Stimulated activated CD4-positive, alpha-beta T cell treated with anti-CD3 and anti-CD28 coated beads, Interleukin-12 subunit alpha, Interleukin-12 subunit beta, amount 100 ng/mL, for 48 hours (primary cell): ENCODE data around the gene BACH2.
"Not testable (repeated sequence)": the region's sequence is repeated elsewhere in the genome, so short reads cannot be mapped to it uniquely, and the experiment has no call there.

ENCODE experiments used
- DNase-seq, 3 donors: peaks; one replicate each; pipeline ENCODE4 v3.0.0-alpha.2; 2020; ENCODE audit warnings: low read depth in 2 of 3, low spot score in 1 of 3

Gene BACH2

DNA sequence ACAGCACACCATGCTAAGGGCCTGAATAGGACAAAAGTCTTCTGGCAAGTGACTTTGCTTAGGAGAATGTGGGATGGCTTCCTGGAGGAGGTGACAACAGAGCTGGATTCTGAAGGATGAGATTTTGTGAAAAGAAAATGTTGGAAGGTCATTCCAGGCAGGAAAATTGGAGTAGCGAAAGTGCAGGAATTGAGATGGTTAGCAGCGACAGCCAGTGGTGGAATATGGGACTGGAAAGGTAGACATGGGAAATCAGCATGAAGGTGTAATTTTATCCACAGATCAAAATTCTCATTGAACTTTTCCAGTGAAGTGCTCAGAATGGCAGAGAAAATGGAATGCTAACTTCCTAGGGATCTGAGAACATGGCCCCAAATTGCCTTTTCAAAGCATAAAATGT lies 5.7 kb upstream of the BACH2 start:
- DNase-seq = no peak

DNA sequence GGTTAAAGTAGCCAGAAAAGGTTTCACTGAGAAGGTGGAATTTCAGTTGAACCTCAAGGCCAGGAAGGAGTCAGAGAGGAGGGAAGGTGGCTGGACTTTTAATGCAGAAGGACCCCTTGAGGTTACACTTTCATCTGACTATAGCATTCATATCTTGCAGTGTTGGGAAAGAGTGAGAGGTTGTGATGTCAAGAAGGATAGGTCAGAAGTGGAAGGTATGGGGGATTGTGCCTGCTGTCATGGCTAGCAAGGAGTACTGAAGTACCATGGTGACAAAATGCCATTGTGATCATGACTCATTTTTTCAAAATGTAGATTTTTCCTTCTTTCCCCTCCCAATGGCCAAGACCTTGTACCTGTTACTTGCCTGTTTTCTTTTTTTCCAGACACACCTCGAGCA lies 5.2 kb upstream of the BACH2 start:
- DNase-seq = no peak

DNA sequence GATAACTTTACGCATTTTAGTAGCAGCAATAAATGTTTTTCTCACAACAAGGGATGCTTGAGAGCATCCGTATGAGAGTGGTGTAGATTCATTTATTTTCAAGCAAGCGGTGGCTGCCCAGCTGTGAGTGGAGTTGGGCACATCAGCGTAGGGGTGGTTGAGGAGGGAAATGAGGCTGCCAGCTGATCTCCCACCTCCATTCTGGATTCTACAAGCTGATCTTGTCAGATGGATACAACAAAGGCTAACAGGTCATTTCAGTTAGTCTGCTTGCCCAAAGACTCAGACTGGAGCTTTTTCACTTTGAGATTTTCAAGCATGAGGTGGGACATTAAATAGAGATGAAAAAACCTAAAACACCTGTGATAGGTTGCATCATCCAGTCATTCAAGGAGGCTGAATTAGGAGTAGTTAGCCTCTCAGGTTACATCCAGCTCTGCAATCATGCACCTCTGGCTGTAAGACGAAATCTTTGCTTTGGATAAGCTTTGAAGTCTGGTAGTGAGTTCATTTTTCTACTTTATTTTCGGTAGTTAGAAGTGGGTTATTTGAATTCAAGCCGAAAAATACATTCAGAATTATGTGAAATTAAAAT lies 1.9 kb upstream of the BACH2 start:
- DNase-seq = no peak

DNA sequence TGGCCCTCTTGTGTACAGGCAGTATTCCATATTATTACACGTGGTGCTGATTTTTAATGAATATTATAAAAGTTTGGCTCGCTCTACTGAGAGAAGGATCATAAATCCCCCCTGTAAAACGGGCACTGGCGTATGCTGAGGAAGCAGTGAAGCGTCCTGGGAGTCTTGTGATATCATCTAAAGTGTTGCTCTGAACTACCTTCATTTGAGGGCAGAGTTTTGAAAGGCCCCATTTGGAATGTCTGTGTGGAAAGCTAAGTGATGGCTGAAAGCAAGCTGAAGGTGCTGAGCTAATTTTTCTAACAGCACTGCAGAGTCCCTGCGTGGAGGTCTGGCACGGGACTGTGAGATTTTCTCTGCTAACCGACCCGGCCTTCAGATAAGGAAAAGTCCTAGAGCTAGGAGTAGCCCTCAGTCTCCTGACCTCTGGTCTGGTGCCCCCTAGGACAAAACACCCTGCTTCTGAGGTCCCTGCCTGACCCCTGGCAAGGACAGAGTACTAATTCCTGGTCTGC lies 1.3 kb upstream of the BACH2 start:
- no peak for DNase-seq

DNA sequence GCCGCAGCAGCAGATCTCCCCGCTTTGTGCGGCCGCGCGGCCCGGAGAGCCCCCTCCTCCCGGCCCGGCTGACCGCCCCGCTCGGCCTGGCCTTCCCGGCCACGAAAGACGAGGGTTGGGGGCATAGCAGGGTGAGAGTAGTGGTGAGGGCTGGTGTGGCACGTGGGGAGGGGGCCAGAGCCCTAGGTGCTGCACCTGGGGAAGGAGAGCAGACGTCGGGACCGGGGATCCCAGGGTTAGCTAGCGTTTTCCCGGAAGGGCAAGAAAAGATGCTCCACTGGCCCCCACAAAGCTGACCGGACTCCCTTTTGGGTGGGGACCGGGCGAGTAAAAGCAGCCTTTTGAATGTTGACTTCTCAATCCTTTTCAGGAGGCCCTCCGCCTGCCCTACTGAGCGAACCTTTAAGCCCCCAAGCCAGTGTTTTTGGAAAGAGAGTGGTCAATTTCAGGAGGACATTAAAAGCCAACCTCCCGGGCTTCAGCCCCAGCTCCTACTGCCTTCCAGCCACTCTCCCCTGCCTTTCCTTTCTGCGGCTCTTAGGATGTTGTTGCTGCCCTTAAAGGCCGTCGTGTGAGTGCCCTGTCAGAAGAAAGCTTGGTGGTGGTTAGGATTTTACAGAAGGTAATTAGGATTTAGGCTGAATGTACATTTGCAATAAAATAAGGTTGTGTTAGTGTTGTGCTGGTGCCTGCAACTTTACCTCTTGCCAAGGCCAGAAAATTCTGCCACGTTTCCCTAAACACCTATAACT lies 648 bp upstream of the BACH2 start:
- DNase-seq = no peak

DNA sequence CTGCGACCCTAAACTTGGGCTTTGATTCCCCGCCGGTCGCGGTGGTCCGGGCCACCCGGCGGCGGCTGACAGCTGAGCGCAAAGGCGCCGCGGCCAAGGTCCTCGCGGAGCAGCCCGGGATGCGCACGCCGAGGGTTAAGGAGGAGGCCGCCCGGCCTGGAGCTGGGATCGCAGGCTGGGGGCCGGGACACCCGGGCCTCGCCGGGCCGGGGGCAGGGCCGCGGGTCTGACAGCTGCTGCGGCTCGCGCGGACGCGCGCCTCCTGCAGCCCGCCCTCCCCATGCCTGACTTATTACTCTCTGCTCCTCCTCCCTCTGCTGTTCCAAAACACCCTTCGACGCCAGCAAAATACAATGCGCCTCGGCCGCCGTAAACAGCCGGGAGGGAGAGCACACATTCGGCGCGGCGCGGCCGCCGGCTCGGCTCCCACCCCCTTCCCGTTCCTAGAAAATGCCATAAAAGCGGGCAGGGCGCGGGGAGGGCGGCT lies 746 bp downstream of the BACH2 start:
- peak in 1 of 3 donors; percentile 63 for DNase-seq

DNA sequence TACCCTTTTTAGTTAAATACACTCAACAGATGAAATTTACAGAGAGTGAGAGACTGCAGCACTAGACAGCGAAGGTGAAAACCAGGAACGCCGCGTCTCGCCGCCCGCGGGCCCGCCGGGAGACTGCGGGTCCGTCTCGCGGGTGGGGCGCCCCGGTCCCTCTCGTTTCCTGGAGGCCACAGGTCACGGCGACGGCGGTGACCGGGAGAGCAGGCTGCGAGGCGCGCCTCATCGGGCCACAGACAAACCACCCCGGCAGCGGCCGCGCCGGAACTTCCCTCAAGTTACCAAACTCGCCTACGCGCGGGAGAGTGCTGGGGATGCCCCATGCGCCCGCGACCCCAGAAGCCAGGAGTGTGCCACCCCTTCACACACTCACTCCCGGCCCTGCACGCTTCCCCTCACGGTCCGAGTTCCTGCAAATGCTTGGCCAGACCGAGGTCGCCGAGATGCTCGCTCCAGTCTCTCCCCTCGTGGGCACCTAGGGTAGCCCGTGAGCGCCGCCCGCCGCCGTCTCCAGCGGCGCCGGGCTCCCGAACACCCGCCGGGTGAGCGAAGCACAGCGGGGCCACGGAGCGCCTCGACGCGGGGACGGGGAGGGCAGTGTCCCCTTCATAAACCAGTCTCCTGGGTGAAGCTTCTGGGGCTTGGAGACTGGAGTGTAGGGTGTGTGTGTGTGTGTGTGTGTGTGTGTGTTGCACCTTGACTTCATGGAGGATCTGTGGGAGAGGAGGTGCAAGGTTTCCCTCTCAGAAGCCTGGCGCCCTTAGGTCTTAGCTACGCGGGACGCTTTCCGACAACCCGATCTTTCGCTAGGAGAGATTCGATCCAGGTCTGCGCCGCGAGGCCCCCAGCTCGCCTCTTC lies 1.4 kb downstream of the BACH2 start:
- peak; percentile 60 to 74 (median 67) for DNase-seq

DNA sequence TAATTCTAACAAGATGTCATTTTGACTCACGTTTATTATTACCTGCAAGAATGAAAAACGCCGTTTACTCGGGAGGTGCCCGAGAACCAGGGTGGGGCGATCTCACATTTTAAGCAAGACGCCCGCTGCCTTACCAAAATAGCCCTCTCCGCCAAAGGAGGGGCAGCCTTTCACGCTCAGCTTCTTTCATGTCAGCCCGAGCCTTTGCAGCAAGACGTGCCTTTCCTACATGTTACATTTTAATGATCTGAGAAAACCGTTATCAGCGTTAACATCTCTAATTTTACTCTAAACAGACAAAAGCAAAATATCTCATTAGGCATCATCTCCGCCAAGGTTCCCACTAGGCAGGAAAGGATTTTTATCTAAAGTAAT lies 2.0 kb downstream of the BACH2 start:
- no peak for DNase-seq

DNA sequence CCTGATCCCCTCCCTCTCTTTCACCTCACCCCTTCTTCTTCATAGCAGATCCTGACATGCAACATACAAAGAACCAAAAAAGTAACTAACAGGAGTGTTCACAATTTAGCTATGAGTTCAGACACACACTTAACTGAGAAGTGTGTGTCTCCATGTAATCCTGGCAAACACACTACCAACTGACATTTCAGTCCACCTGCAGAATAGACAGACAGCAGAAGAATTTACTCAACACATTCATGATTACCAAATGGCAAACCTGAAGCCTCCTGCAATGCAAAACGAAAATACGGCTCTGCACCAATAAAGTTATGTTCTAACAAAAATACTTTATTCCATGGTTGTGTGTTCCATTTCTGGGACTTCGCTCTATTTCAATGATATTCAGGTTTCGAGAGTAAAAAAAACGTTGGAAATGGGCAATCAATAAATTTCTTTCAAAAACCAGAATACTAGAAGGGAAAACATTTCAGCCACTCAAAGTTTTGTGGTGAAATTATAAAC lies 2.6 kb downstream of the BACH2 start:
- DNase-seq = no peak

DNA sequence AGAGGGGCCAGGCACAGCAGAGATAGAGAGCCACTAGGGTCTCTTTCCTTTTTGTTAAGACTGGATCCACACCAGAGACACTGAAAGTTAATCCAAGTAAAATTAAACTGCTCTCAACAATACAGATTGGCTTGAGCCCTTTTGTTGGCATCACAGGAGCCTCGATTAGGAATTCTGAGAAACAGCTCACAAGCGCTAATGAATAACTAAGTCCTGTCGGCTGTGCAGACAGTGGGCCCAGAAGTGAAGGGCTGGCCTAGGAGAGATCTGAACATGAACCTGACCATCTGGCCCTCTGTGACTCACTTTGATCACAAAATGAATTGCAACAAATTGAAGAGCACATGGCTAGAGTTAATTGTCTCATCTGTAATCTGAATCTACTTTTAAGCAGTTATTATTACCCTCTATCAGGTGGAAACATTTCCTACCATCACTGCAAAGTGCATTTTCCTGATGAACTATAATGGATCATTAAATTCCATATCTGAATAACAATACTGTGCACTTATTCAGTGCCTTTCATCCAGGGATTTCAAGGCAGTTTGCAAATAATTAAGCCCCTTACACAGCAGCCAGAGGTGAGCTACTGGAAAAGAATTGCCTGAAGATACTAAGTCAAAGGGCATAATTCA lies 3.2 kb downstream of the BACH2 start:
- no peak for DNase-seq

DNA sequence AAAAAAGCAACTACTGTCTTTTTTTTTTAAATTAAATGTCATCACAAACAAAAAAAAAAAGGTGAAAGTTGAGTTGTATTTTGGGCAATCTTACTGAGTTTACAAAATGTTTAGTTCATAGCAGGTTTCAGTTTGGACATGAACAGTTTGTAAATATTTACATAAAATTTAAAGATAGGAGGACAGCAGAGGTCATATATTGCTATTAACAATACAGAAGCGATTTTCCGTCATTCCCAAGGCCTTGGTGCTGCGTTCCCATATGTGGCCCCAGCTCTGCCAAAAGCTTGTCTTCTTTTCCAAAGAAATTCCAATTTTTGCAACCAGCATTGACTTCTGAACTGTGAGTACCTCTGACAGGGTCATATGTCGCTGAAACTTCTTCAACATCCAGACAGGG lies 5.1 kb downstream of the BACH2 start:
- DNase-seq = no peak

DNA sequence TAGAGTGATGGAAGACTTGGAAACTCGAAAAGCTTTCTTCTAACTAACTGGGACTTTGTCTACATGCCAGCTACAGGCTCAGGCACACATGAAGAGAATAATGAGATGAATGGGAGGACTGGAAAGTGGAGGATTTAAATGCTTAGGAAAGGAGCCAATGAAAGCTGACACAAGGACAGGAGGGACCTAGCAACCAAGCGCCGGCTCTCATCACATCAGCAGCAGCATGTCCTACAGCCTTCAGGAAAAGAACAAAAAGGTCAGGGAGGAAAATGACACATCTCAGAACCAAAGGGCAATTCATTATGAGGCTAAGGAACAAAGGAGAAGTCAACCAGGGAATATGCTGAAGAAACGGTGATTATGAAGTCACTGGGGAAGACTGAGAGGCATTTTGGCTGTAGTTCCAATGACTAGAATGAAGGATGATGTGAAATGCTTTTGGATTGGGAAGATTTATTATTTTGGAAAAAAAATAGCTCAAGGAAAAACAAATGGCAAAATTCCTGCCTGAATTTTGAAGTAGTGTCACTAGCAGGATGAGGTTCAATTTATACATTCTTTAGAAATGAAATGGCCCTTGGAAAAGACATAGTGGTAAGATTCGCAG lies 5.7 kb downstream of the BACH2 start:
- no peak for DNase-seq

DNA sequence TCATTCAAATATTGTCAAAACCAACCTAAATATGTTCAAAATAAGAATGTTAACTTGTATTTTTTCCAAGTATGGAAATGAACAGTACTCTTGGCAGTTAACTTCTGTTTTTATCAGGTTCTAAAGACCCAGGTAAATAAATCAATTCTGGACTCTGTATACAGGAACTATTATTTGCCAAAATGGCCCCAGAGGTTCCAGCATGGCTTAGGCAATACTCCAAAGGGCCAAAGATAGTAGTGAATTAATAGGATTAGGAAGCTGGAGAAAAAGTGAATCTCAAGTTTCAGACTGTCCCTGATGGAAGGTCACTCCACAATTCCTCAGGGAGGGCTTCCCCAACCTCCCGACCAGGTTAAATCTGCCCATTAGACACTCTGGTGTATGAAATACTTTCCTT lies 6.7 kb downstream of the BACH2 start:
- no peak for DNase-seq

DNA sequence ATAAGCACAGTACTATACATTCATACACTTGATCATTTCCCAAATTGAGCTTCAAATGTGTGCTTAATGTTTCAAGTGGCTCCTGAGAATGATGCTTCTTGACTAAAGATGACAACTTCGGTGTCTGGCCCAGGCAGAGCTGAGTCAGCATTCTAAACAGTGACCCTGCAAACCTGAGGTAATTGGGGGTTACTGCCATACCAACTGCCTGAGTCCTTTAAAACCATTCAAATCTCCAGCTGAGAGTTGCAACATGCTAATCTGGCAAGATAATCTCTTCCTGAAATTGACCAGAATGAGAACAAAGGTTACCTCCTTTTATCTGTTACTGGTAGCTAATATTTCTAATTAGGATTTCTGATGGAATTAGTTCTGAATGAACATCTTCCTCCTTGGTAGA lies 8.2 kb downstream of the BACH2 start:
- no peak for DNase-seq

DNA sequence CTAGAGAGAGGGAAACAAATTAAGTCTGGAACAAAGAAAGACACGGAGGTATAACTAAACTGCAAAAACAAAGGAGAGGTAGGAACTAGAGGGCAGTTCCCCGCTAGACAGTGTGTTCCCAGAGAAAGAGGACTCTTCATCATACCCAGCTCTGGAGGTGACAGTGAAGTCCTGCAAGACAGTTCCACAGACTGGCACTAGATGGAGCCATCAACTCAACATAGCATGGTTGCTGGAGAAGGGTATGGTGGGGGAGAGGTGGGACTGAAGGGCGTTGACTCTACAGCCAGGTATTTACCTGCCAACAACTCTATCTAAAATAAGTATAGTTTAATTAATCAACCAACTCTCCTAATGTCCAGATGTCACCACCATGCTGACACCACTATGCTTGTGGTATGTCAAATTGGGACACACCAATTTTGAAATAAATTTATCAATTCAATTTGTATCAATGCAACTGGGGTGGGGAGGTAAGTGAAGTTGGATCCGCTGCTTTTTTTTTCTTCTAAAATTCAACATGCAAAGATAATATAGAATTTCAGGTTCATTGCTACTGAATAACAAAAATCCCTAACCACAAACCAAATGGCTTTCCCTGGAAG lies 9.7 kb downstream of the BACH2 start:
- DNase-seq = peak; percentile 62 to 86 (median 69)

DNA sequence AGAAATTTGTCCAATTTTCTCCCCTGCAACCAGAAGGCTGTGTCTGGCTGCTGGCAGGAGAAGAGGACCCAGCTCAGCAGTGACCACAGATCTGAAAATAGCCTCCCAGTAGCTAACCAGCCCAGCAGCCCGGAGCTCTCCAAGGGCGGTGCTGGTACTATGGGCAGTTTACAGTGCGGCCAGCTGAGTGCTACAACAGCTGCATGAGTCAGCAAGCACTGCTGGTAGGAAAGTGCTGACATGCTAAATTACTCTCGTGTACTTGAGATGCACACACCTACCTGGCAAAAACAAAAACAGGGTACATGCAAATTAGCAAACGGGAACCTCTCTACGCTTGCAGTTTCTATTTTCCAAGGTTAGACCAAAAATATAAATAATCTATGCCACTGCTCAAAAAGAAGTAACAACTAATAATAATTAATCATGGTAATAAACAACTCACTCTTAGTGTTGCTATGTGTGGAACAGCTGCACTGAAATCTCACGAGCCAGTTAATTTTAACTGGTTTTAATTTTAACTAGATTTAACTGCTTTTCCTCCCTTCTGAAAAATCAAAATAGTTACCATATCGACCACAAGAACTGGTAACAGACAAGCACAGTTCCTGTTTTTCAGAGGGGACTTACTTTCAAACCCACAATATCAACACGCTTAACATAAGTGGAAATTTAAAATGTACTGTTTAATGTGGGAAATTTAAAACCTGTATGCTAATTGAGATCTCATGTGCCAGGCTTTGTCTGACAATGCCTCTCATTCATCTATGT lies 10.8 kb downstream of the BACH2 start:
- DNase-seq = peak in 1 of 3 donors; percentile 43

DNA sequence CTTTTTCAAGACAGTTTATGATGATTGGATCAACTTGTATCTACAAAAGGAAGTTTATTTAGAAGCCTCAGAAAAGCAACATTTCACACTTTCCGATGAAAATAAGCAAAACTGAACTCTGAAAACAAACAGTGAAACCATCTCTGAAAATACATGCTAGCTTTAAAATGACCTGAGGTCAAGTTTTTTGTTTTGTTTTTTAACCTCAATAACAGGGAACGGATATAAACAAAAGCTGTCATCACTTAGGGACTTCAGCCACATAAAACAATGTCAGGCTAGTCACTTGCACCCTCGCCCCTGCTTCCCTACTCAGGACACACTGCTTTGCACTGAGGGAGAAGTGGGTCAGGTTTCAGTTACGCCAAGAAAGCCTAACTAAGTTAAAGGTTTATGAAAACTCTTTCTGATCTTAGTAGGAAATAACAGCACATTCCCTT lies 11.6 kb downstream of the BACH2 start:
- DNase-seq = no peak

DNA sequence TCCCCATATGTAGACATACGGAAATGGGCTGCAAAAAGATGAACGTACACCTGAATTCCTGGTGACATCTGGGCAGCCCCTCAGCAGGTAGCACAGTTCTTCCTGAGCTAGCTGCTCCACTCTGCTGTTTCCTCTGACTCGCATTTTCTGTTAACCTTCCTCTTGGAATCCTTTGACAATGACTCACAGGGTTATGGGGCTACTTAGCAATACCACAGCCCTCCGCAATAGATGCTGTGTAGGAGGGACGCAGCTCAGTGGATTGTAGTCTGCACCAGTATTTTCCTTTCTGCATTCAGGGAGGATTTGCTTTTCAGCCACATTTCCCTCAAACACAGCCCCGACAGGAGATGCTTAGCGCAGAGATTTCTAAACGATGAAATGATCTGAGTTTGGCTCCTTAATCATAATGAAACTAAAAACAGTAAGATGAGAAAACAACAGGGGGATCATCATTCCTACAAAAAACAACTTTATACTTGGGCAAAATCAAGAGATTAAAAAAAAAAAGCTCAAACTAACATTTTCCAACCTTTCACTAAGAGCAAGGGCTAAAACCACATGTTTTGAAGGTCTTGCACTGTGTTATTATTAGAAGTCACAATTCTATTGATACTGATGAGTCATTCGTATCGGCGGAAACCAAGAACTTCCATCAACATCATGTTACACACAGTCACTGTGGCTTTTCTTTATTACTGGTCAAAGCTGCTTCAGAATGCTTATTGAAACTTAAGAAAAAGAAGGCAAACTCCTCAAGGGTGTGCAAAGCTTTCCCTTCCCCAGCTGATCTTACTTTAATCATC lies 12.2 kb downstream of the BACH2 start:
- peak in 2 of 3 donors; percentile 50 to 55 for DNase-seq

DNA sequence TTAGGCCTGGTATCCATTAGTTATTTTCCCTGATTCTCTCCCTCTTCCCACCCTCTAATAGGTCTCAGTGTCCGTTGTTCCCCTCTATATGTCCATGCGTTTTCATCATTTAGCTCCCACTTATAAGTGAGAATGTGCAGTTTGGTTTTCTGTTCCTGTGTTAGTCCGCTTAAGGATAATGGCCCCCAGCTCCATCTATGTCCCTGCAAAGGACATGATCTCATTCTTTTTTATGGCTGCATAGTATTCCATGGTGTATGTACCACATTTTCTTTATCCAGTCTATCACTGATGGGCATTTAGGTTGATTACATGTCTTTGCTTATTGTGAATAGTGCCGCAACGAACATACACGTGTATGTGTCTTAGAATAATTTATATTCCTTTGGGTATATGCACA lies 14.4 kb downstream of the BACH2 start:
- DNase-seq = not testable (repeated sequence)
